Smooth muscle cell (in vitro differentiated cells): ENCODE results near the gene PSTPIP2. TPM values are rescaled to one million over a fixed set of nuclear protein-coding genes. Genes with fewer than 3 reads are reported as not detected.

Experiments
- DNase-seq: peaks from one replicate; lab custom pipeline; 2025; ENCODE audit not compliant: unreplicated experiment; lab: John Stamatoyannopoulos, UW
- H2AFZ ChIP-seq: fragments of 200-600 bp; sonication (generic); 2 replicates; pipeline ENCODE4 v1.6.0; 2016; ENCODE audit warnings: antibody characterized with exemption, low read depth, mild to moderate bottlenecking
- H3F3A ChIP-seq: fragments of 200-600 bp; sonication (generic); 2 replicates; pipeline ENCODE4 v1.6.0; 2017; ENCODE audit warnings: antibody characterized with exemption, low read depth
- H3K27ac ChIP-seq: fragments of 200-600 bp; sonication (generic); 2 replicates; pipeline ENCODE4 v1.5.1; 2016; ENCODE audit warnings: low read depth, mild to moderate bottlenecking
- H3K27me3 ChIP-seq: fragments of 200-600 bp; sonication (generic); 2 replicates; pipeline ENCODE4 v1.6.1; 2016; ENCODE audit warnings: low read depth, mild to moderate bottlenecking
- H3K36me3 ChIP-seq: fragments of 200-600 bp; sonication (generic); 2 replicates; pipeline ENCODE4 v1.5.1; 2016; ENCODE audit warnings: low read depth
- H3K4me1 ChIP-seq: fragments of 200-600 bp; sonication (generic); 2 replicates; pipeline ENCODE4 v1.5.1; 2016; ENCODE audit warnings: low read depth
- H3K4me2 ChIP-seq: fragments of 200-600 bp; sonication (generic); 2 replicates; pipeline ENCODE4 v1.6.0; 2016; ENCODE audit warnings: mild to moderate bottlenecking
- H3K4me3 ChIP-seq: fragments of 200-600 bp; sonication (generic); 2 replicates; pipeline ENCODE4 v1.5.1; 2016; ENCODE audit warnings: mild to moderate bottlenecking
- H3K79me2 ChIP-seq: fragments of 200-600 bp; sonication (generic); 2 replicates; pipeline ENCODE4 v1.6.0; 2016; ENCODE audit warnings: low read depth, mild to moderate bottlenecking
- H3K9ac ChIP-seq: fragments of 200-600 bp; sonication (generic); 2 replicates; pipeline ENCODE4 v1.6.0; 2016; ENCODE audit warnings: low read depth
- H3K9me3 ChIP-seq: fragments of 200-600 bp; sonication (generic); replicated peaks from 2 replicates; pipeline ENCODE4 v1.5.1; 2016; ENCODE audit warnings: low read depth
- H4K20me1 ChIP-seq: fragments of 200-600 bp; sonication (generic); 2 replicates; pipeline ENCODE4 v1.6.0; 2016; ENCODE audit warnings: low read depth
- CTCF ChIP-seq: fragments of 200-600 bp; sonication (generic); IDR thresholded peaks from 2 replicates; pipeline ENCODE4 v1.5.1; 2017; ENCODE audit warnings: borderline replicate concordance, mild to moderate bottlenecking, antibody characterized with exemption; ENCODE audit not compliant: insufficient read depth, poor library complexity, severe bottlenecking
- WGBS: methylation state at CpG from one replicate; pipeline ENCODE4 v1.1.7; 2016; ENCODE audit warnings: low lambda C conversion rate; 5-methylcytosine and 5-hydroxymethylcytosine counted together
- polyA plus RNA-seq: library from polyadenylated mRNA; unstranded; fragments of >200 nt; fragmentation: Nextera tagmentation; extraction: Ambion mirVana; gene quantifications from 2 replicates; pipeline ENCODE4 v1.2.1, GENCODE V29; 2016
- total RNA-seq: library from RNA; depleted of rRNA; stranded (reverse); fragments of >200 nt; gene quantifications from 2 replicates; pipeline ENCODE4 v1.2.3, GENCODE V29; 2014

PSTPIP2 gene
- total and polyA plus RNA-seq, 2 experiments from 2014 or later, result 6.5 to 14.0 TPM

DNA sequence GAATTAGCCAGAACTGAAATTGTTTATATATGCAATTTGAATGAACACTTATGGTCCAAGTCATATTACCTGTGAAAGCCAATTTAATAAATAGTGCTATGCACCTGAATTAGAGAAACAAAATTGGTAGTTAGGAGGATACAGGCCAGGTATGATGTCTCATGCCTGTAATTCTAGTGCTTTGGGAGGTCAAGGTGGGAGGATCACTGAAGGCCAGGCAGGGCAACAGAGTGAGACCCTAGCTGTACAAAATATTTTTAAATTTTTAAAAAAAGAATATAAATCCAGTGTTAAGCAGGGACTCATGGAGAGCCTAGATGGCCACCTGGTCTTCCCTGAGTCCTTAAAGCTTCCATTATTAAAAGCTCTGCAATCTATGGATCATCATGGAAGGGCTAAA lies 7.3 kb upstream of the PSTPIP2 start:
- H3K27ac ChIP-seq, result no peak overlapping the region
- no peak overlapping the region for H3K4me3 ChIP-seq
- no peak overlapping the region for H3K9ac ChIP-seq
- peaks cover 20% of the 10 kb centered on the region for H4K20me1 ChIP-seq
- H2AFZ ChIP-seq, result no peak overlapping the region
- peaks cover 33% of the 10 kb centered on the region for H3F3A ChIP-seq
- H3K27me3 ChIP-seq, result no peaks in the 10 kb centered on the region
- no peak for DNase-seq
- peaks cover 3% of the 10 kb centered on the region for H3K79me2 ChIP-seq
- no peak overlapping the region for H3K4me2 ChIP-seq
- no peaks in the 10 kb centered on the region for H3K4me1 ChIP-seq
- TF ChIP-seq CTCF, result no peak
- H3K36me3 ChIP-seq, result peaks cover 30% of the 10 kb centered on the region
- no peaks in the 10 kb centered on the region for H3K9me3 ChIP-seq

DNA sequence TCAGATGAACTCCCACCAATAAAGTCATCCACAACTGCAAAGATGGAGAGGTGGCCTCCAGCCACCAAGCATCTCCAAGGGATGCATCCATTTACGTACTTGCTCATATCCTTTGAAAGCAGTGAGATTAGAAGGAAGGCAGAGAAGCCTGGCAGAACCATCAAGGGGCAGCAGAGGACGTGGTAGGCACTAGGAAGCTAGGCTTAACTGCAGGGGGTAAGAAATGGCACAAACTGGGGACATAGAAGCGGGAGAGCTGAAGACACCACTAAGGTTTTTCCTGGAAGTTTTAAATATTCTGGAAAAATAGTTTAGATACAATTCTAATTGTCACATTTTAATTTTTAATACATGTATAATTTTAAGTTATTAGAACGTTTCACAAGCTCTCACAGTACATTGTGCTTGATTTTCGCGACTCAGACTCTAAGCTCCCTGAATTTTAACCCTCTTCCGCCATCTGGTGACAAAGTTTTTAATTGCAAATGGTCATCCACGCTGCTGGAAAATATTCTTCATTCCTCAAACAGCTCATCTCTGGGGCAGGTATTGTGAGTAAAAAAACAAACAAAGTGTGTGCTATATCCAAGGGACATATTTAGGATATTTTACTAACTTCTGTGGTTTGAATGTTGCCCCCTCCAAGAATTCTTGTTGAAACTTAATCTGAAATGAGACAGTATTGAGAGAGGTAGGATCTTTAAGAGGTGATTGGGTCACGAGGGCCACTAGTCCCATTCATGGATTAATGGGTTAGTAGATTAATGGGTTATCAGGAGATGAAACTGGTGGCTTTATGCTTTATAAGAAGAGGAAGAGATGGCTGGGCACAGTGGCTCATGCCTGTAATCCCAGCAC lies 1.6 kb upstream of the PSTPIP2 start:
- no peak overlapping the region for H3K4me3 ChIP-seq
- 30% methylated on average over 9 of the region's 9 CpGs for WGBS
- no peak overlapping the region for H3K27ac ChIP-seq
- no peaks in the 10 kb centered on the region for H3K27me3 ChIP-seq
- H3K4me2 ChIP-seq, result no peak overlapping the region
- H3F3A ChIP-seq, result peaks cover 23% of the 10 kb centered on the region
- no peaks in the 10 kb centered on the region for H3K79me2 ChIP-seq
- H2AFZ ChIP-seq, result no peak overlapping the region
- no peaks in the 10 kb centered on the region for H3K36me3 ChIP-seq
- DNase-seq, result no peak
- no peak overlapping the region for H3K9ac ChIP-seq
- H4K20me1 ChIP-seq, result no peaks in the 10 kb centered on the region
- no peaks in the 10 kb centered on the region for H3K9me3 ChIP-seq
- H3K4me1 ChIP-seq, result peaks cover 4% of the 10 kb centered on the region
- TF ChIP-seq CTCF, result peak; percentile 64

- H3K4me3 ChIP-seq, result no peak overlapping the region
- H3K27ac ChIP-seq, result no peak overlapping the region
- no peaks in the 10 kb centered on the region for H3K36me3 ChIP-seq
- no peak overlapping the region for H3K4me2 ChIP-seq
- peaks cover 23% of the 10 kb centered on the region for H3F3A ChIP-seq
- no peak overlapping the region for H2AFZ ChIP-seq
- H3K27me3 ChIP-seq, result no peaks in the 10 kb centered on the region
- no peaks in the 10 kb centered on the region for H3K79me2 ChIP-seq
- no peaks in the 10 kb centered on the region for H3K9me3 ChIP-seq
- peaks cover 4% of the 10 kb centered on the region for H3K4me1 ChIP-seq
- H4K20me1 ChIP-seq, result no peaks in the 10 kb centered on the region
- no peak for DNase-seq
- TF ChIP-seq CTCF, result no peak
- 93% methylated on average over 3 of the region's 3 CpGs for WGBS
- H3K9ac ChIP-seq, result no peak overlapping the region
Observed at GRCh38 chr18:46072959-46073358, 899 bp upstream of the PSTPIP2 start.

GRCh38 chr18:46072376-46072867 lies 362 bp upstream of the PSTPIP2 start:
- H3K27me3 ChIP-seq, result no peaks in the 10 kb centered on the region
- no peaks in the 10 kb centered on the region for H3K36me3 ChIP-seq
- H3K79me2 ChIP-seq, result no peaks in the 10 kb centered on the region
- H3K27ac ChIP-seq, result no peak overlapping the region
- DNase-seq, result no peak
- H3K4me3 ChIP-seq, result peak overlapping the region; percentile 62
- H2AFZ ChIP-seq, result peak overlapping the region; percentile 82
- H3K9ac ChIP-seq, result peak overlapping the region; percentile 76
- H3K4me1 ChIP-seq, result peaks cover 4% of the 10 kb centered on the region
- H4K20me1 ChIP-seq, result no peaks in the 10 kb centered on the region
- 19% methylated on average over 25 of the region's 25 CpGs for WGBS
- peaks cover 22% of the 10 kb centered on the region for H3F3A ChIP-seq
- no peaks in the 10 kb centered on the region for H3K9me3 ChIP-seq
- no peak for TF ChIP-seq CTCF
- H3K4me2 ChIP-seq, result peak overlapping the region; percentile 99
